ENCODE data around the gene CFAP77. TPM values are rescaled to one million over a fixed set of nuclear protein-coding genes. Genes with fewer than 3 reads are reported as not detected.

Gene CFAP77
- total RNA-seq, 1 donor from 2014 or later, result not detected

DNA sequence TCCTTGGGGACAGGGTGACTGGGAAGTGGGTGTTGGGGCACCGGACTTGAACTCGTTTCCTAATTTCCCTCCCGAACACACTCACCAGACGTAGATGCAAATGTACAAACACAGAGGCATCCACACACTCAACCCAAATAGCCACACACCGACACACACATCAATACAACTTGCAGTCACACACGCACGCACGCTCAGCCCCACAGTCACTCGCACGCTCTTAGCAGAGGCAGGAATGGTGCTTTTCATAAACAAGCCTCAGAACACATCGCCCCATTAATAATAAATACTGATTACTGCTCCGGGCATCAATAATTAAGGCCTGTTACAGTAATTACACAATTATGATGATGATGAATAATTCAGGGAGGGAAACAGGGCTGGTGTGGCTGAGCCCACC, 178.1 kb downstream of the CFAP77 start:
- no peak for ATAC-seq (ENCODE audit: low read depth)
- no peak overlapping the region for H3K4me3 Mint-ChIP-seq
- no peaks in the 10 kb centered on the region for H3K36me3 Mint-ChIP-seq (ENCODE audit: low read depth)
- H3K4me1 Mint-ChIP-seq, result peaks cover 18% of the 10 kb centered on the region
- peaks cover 51% of the 10 kb centered on the region for H3K27me3 Mint-ChIP-seq
- H3K27ac Mint-ChIP-seq, result no peak overlapping the region
- no peaks in the 10 kb centered on the region for H3K9me3 Mint-ChIP-seq
- CTCF ChIA-PET, result no interaction called here
- POLR2A ChIA-PET, result no interaction called here
- no peak for DNase-seq
- TF ChIP-seq, protein P1, sequence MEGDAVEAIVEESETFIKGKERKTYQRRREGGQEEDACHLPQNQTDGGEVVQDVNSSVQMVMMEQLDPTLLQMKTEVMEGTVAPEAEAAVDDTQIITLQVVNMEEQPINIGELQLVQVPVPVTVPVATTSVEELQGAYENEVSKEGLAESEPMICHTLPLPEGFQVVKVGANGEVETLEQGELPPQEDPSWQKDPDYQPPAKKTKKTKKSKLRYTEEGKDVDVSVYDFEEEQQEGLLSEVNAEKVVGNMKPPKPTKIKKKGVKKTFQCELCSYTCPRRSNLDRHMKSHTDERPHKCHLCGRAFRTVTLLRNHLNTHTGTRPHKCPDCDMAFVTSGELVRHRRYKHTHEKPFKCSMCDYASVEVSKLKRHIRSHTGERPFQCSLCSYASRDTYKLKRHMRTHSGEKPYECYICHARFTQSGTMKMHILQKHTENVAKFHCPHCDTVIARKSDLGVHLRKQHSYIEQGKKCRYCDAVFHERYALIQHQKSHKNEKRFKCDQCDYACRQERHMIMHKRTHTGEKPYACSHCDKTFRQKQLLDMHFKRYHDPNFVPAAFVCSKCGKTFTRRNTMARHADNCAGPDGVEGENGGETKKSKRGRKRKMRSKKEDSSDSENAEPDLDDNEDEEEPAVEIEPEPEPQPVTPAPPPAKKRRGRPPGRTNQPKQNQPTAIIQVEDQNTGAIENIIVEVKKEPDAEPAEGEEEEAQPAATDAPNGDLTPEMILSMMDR (IDR thresholded peaks at IDR 0.05), result no peak
- intact Hi-C loops (cut with micrococcal nuclease), result no loop called here

GRCh38 chr9:132588501-132589147, 178.6 kb downstream of the CFAP77 start:
- Mint-ChIP-seq H3K4me1 (peaks cover 18% of the 10 kb centered on the region), H3K27me3 (peaks cover 49% of the 10 kb centered on the region), H3K9me3 (no peaks in the 10 kb centered on the region), H3K27ac (no peak overlapping the region), H3K36me3 (ENCODE audit: low read depth) (peaks cover 4% of the 10 kb centered on the region), H3K4me3 (no peak overlapping the region)
- TF ChIP-seq, protein P1 (IDR thresholded peaks at IDR 0.05), result no peak
- intact Hi-C loops (cut with micrococcal nuclease), result no loop called here
- no peak for DNase-seq
- ChIA-PET POLR2A (no interaction called here), CTCF (no interaction called here)
- no peak for ATAC-seq (ENCODE audit: low read depth)

DNA sequence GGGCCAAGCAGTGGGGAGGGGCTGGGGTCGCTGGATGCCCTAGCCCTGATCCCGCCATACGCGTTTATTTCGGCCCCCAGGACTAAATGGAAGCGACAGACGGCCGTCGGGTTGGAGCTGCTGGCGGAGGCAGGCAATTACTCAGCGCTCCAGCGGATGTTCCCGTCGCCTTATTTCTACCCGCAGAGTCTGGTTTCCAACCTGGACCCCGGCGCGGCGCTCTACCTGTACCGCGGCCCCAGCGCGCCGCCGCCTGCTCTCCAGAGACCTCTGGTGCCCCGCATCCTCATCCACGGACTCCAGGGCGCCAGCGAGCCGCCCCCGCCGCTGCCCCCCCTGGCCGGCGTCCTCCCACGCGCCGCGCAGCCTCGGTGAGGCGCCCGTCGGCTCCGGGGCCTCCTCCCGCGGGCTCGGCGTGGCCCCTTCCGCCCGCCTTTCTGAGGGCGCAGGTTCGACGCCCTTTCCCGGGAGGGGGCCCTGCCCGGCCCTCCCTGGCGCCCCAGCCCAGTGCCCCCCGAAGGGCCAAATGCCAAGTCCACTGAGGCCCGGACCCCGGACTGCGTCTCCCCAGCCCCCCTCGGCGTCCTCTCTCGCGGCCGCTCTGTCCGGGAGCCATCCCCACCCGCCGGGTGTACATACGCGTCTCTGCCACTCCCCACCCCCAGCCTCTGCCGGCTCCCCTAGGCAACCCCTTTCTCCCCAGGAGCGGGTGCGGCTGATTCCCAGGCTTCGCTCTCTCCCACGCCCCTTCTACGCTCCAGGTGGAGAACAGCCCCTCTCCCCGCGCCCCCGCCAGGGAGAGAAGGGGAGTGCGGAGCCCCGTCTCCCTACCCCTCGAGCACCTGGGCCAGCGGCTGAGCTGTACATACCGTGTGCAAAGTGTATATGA, 179.4 kb downstream of the CFAP77 start:
- DNase-seq (no peak), ATAC-seq (ENCODE audit: low read depth) (no peak)
- Mint-ChIP-seq H3K4me3 (no peak overlapping the region), H3K4me1 (peaks cover 18% of the 10 kb centered on the region), H3K27me3 (peaks cover 49% of the 10 kb centered on the region), H3K27ac (no peak overlapping the region), H3K9me3 (no peaks in the 10 kb centered on the region), H3K36me3 (ENCODE audit: low read depth) (peaks cover 9% of the 10 kb centered on the region)
- ChIA-PET POLR2A (no interaction called here), CTCF (no interaction called here)
- intact Hi-C loops (cut with micrococcal nuclease), result loop anchor here (10.0 kb wide), 1 partner anchor 1925 kb away; the partner anchor contains the start of gene PRDM12
- TF ChIP-seq, protein P1 (IDR thresholded peaks at IDR 0.05), result no peak

DNA sequence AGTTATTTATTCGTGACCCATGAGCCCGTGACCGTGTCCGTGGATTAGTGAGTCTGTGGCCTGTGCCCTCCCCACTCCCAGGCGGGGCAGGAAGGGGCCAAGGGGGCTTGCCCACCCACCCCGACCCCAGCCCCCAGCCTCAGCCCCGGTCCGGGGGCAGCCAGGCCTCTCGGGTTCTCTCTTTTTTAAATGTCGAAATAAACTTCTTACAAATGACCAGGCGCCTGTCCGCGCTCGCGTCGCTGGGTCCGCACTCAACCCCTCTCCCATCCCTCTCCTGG, 180.0 kb downstream of the CFAP77 start:
- no peak overlapping the region for H3K27ac Mint-ChIP-seq
- ChIA-PET CTCF (no interaction called here), POLR2A (no interaction called here)
- H3K9me3 Mint-ChIP-seq, result no peaks in the 10 kb centered on the region
- no peak for ATAC-seq (ENCODE audit: low read depth)
- H3K36me3 Mint-ChIP-seq (ENCODE audit: low read depth), result peaks cover 15% of the 10 kb centered on the region
- H3K4me1 Mint-ChIP-seq, result peaks cover 18% of the 10 kb centered on the region
- intact Hi-C loops (cut with micrococcal nuclease), result loop anchor here (10.0 kb wide), 1 partner anchor 1925 kb away; the partner anchor contains the start of gene PRDM12
- H3K4me3 Mint-ChIP-seq, result no peak overlapping the region
- peaks cover 44% of the 10 kb centered on the region for H3K27me3 Mint-ChIP-seq
- TF ChIP-seq, protein P1 (IDR thresholded peaks at IDR 0.05), result no peak
- DNase-seq, result no peak
